Frontal cortex (tissue), 4 donors: ENCODE measurements around the gene CD109. TPM values are rescaled to one million over a fixed set of nuclear protein-coding genes. Genes with fewer than 3 reads are reported as not detected.
A peak's percentile ranks its signal among the peaks of the same experiment; 100 is the strongest.
"Not testable (repeated sequence)": the region's sequence is repeated elsewhere in the genome, so short reads cannot be mapped to it uniquely, and the experiment has no call there.

Experiments used
- DNase-seq, 2 donors: peaks; one replicate each; pipeline ENCODE4 v3.0.0; 2012; ENCODE audit warnings: low spot score in 2 of 2
- FAIRE-seq: peaks from 2 replicates; lab custom pipeline; 2012; peaks lifted over from hg19 to GRCh38; lab: Jason Lieb, UNC
- total RNA-seq: library from RNA; depleted of rRNA; stranded (reverse); fragments of >200 nt; gene quantifications from one replicate; pipeline ENCODE4 v1.2.3, GENCODE V29; 2014
- donor health status: control.
- donor health status: control.
- donor health status: control.

CD109 gene
- total RNA-seq, 1 donor from 2014 or later = 1.6 TPM

DNA sequence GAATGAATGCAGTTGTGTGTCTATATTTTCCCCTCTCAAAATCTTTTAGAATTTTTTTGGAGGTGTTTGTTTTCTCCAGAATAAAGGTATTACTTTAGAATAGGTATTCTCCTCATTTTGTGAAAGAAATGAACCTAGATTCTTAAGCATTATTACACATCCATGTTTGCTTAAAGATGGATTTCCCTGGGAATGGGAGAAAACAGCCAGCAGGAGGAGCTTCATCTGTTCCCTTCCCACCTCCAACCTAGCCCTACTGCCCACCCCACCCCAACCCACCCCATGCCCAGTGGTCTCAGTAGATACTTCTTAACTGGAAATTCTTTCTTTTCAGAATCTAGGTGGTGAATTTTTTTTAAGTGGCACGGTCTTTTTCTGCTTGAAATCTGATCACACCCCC is 127.8 kb downstream of the CD109 start:
- FAIRE-seq (no peak), DNase-seq (no peak)

DNA sequence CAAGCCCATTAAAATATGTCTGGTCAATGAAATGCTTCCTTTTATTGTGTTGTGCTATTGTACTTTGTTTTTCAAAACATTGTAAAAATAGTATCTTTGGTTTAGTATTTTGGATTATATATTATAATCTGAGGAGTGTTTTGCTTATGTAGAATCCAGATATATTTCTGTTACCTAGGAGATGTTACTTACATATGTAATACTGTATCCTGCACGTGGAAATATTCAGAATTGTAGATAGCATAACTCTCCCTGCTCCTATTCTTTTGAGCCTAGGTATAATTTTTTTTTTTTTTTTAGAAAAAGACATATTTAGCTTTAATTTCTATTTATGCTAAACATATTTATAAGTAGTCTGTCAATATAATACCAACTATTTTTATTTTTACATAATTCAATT is 130.6 kb downstream of the CD109 start:
- FAIRE-seq = peak; percentile 54

DNA sequence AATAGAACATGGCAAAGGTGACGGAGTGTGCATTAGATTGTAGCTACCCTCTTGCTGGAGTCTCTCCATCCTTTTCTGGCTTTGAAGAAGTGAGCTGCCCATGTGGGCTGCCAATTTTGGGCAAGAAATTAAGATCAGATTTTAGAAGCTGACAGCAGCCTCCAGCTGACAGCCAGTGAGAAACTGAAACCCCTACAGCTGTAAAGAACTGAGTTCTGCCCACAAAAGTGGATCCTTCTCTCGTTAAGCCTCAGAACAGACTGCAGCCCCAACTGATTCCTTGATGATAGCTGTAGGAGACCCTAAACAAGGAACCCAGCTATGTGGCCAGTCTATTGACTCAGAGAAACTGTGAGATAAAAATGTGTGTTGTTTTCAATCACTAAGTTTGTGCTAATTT is 134.1 kb downstream of the CD109 start:
- FAIRE-seq (no peak), DNase-seq (no peak)

More for the DNA sequence above, 130.6 kb downstream of the CD109 start:
- no peak for DNase-seq

DNA sequence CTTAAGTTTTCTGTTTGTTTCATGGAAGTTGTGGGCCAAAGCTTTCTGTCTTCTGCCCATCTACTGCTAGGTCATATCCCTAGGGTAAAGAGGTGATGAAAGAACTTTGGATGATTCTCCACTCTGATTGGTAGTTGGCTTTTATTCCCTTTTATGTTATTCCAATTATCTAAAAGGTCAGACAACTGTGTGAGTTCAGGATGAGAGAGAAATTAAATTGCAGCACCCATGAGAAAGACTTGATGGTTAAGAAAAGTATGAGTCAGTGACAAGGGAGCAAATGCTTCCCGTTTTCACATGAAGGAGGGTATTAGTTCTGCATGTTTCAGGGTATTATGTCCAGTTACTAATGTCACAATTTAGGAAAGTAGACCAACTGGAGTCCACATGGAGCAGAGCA is 136.3 kb downstream of the CD109 start:
- DNase-seq = no peak
- no peak for FAIRE-seq

DNA sequence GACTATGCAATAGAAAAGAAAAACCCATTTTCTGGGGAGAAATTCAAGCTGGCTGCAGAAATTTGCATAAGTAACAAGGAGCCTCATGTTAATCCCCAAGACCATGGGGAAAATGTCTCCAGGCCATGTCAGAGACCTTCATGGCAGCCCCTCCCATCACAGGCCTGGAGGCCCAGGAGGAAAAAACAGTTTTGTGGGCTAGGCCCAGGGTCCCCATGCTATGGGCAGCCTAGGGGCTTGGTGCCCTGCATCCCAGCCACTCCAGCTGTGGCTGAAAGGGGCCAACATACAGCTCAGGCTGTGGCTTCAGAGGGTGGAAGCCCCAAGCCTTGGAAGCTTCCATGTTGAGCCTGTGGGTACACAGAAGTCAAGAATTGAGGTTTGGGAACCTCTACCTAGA is 148.7 kb downstream of the CD109 start:
- DNase-seq, FAIRE-seq: not testable (repeated sequence)

DNA sequence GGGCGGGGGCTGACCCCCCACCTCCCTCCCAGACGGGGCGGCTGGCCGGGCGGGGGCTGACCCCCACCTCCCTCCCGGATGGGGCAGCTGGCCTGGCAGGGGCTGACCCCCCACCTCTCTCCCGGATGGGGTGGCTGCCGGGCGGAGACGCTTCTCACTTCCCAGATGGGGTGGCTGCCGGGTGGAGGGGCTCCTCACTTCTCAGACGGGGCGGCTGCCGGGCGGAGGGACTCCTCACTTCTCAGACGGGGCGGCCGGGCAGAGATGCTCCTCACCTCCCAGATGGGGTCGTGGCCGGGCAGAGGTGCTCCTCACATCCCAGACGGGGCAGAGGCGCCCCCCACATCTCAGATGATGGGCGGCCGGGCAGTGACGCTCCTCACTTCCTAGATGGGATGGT is 155.0 kb downstream of the CD109 start:
- DNase-seq, FAIRE-seq: not testable (repeated sequence)

DNA sequence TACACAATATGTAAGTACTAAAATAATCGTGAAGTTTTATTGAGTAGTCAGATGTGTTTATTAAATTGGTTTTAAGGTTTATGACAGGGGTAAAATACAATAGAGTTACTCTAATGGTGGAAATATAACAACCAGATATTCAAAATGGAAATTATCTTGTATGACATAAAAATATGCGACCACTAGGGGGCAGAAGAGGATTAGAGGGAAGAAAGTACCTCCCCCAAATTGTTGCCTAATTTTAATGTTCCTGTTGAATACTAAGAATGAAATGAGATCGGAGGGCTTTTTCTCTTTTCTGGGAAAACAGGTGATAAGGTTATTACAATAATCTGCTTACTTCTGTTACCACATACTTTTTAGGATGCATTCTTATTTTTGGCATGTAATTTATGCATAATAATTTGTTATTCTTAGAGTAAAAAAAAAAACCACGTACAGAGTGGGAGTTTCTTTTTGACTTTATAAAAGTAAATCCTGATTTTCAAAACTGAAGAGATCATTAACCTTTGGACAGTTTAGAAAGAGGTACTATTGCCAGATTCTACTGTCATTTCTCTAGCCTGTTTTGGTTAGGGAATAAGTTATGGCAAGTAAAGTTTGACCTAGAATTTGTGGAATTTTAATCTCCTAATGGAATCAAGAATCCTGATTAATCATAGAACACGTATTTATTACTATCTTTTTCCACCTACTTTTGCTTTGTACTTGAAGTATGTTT is 159.2 kb downstream of the CD109 start:
- DNase-seq = peak in 1 of 2 donors; percentile 12
- FAIRE-seq = no peak

DNA sequence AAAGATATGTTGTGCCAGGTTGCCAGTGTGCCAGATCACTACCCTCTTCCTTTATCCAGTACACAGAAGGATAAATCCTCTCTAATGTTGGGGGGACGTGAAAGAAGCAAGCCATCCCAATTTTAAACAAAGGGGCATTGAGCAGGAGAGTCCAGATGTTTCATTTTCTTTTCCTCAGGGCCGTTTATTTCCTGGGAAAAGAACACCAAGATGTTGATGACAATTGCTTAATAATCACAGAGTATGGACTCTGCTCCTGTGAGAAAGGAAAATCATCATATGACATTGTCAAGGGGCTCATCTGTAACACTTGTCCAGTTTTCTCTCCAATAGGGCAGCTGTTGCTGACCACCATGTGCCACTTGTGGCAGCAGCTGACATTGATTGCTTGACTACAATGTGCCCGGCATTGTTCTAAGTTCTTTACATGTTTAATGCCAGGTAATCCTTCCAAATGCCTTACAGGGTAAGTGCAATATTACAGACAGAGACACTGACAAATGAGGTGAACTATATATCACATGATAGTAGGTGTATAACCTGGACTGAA is 161.4 kb downstream of the CD109 start:
- DNase-seq = no peak
- no peak for FAIRE-seq

DNA sequence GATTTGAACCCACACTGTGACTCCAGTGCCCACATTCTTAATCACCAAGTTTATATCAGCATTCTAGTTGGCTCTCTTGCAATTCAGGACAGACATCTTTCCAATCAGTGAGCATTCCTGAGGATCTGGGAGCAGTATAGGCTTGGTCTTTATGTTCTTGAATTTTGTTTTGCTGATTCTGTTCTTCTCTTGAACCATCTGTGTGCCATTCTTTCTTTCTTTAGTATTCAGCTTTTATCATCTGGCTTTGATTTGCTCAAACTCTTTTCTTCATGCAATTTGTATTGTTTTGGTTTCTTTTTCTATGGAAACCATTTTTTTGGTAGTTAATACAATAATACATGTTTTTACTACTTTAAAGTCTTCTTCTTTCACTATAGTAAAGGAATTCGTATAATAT is 162.4 kb downstream of the CD109 start:
- no peak for DNase-seq
- FAIRE-seq = no peak

DNA sequence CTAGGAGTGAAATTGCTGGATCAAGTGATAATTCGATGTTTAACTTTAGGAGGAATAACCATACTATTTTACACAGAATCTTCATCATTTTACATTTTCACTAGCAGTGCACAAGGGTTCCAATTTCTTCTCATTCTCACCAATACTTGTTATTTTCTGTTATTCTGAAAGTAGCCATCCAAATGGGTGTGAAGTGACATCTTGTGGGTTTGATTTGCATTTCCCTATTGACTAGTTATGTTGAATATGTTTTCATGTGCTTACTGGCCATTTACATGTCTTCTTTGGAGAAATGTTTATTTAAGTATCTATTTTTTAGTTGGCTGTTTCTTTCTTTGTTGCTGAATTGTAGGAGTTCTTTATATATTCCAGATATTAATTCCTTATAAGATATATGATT is 164.3 kb downstream of the CD109 start:
- no peak for DNase-seq

DNA sequence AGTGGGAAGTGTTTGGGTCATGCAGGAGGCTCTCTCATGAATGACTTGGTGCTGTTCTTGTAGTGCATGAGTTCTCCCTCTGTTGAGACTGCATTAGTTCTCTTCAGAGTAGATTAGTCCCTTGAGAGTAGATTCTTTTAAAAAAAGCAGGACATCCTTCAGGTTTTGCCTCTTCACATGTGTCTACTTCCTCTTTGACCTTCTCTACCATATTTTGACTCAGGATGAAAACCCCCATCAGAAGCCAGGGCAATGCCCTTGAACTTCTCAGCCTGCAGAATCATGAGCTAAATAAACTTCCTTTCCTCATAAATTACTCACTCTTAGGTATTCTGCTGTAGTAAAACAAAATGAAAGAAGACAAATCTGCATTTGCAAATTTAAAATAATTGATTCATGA is 170.3 kb downstream of the CD109 start:
- no peak for FAIRE-seq
- no peak for DNase-seq

More for the DNA sequence above, 164.3 kb downstream of the CD109 start:
- FAIRE-seq = no peak

DNA sequence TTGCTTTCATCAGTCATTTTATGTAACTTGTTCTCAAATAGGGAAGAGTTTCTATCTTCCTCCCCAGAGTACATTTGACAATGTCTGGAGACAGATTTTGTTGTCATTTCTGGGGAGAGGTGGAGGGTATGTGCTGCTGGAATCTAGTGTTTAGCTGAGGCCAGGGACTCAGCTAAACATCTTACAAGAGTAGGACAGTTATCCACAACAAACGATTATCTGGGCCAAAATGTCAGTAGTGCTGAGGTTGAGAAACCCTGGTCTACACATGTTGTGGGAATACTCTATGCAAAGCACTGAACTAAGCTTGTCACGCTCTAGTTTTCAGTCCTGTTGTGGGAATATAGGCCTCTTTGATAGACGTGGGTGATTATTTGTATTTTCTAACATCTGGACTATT is 171.4 kb downstream of the CD109 start:
- DNase-seq (no peak), FAIRE-seq (no peak)

DNA sequence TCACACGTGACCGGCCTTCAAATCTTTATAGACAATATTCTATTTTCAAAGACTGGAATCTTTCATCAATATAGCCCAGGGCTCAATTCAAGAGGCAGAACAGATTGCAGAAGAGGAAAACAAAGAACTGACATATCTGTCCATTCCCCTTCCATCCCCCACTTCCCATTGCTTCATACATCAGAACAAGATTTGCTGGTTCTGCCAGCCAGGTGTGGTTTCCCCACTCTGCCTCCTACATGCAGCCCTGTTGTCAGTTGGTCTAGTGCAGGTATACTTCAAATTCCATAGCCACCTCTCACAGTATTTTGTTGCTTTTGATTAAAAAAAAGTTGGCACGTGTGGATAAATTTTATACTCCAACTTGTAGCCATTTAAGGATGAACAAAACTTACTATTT is 174.9 kb downstream of the CD109 start:
- DNase-seq = no peak
- FAIRE-seq = no peak

DNA sequence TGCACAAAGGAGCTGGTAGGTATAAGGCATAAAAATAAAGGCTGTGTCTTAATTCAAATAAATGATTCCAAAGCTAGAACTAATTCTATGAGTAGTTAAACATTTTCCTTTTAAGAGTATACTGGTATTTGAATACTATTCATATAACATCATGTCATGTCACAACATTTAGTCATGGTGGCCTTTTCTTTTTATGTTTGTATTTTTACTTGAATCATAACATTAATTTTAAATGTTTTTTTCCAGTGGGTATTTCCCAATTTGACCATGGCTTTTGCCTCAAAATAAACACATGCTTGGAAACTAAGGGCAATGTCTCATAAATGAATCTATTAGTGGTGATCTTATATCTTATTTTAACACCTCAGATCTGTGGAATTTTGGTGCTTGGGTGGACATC is 177.1 kb downstream of the CD109 start:
- FAIRE-seq (no peak), DNase-seq (no peak)

Other genes starting within 250 kb of the CD109 start
- 1.2 TPM for gene CGAS, start 243.9 kb upstream of the CD109 start, total RNA-seq
- gene MTO1, start 234.5 kb upstream of the CD109 start, total RNA-seq = 19.6 TPM
- gene EEF1A1, start 175.2 kb upstream of the CD109 start, total RNA-seq = 20,614 TPM
- gene SLC17A5, start 42.2 kb upstream of the CD109 start, total RNA-seq = 29.8 TPM